SK-N-SH (cell line): ENCODE results near the gene ADRM1. TPM values are rescaled to one million over a fixed set of nuclear protein-coding genes. Genes with fewer than 3 reads are reported as not detected.

ENCODE experiments used
- CTCF ChIA-PET: fragments of 300-600, 350-600 bp; formaldehyde crosslinking; extraction: SDS; loops from one replicate; lab custom pipeline; 2021; lab: Yijun Ruan, JAX
- POLR2A ChIA-PET: fragments of 350-600 bp; sonication (Branson Sonifier 250); formaldehyde crosslinking; extraction: SDS; loops from one replicate; lab custom pipeline; 2020; ENCODE audit warnings: antibody characterized with exemption, inconsistent platforms; lab: Yijun Ruan, JAX
- DNase-seq: peaks from one replicate; pipeline ENCODE4 v3.0.0; 2012
- H2AFZ ChIP-seq: fragments of 200-600 bp; sonication (generic); 2 replicates; pipeline ENCODE4 v1.8.1; 2016; ENCODE audit warnings: antibody characterized with exemption, mild to moderate bottlenecking, low read depth
- H3F3A ChIP-seq: fragments of 200-600 bp; sonication (generic); replicated peaks from 2 replicates; pipeline ENCODE3; 2016; ENCODE audit warnings: antibody characterized with exemption, mild to moderate bottlenecking; ENCODE audit not compliant: insufficient read depth
- H3K27ac ChIP-seq, 2 experiments: fragments of 200-500 bp in 1 of 2; fragments of 200-600 bp in 1 of 2; sonication (Bioruptor generic) in 1 of 2; sonication (generic), shearing (Covaris generic) in 1 of 2; 2 replicates each; pipeline versions ENCODE4 v1.5.1 to v1.6.1; 2014 to 2016; ENCODE audit warnings: low read depth in 2 of 2, inconsistent platforms in 1 of 2, low read length in 1 of 2, mild to moderate bottlenecking in 1 of 2, mixed read lengths in 1 of 2
- H3K27me3 ChIP-seq: fragments of 200-600 bp; sonication (generic), shearing (Covaris generic); 2 replicates; pipeline ENCODE4 v1.6.1; 2016; ENCODE audit warnings: mixed run types; ENCODE audit not compliant: insufficient read depth
- H3K36me3 ChIP-seq, 2 experiments: fragments of 200-500 bp in 1 of 2; fragments of 200-600 bp in 1 of 2; sonication (Bioruptor generic) in 1 of 2; sonication (generic) in 1 of 2; replicated peaks in 1 of 2; 2 replicates each; pipeline versions ENCODE3 to v1.5.1; 2014 to 2016; ENCODE audit warnings: low read length in 1 of 2, mild to moderate bottlenecking in 1 of 2; ENCODE audit not compliant: insufficient read depth in 2 of 2, control insufficient read depth in 1 of 2
- H3K4me1 ChIP-seq, 2 experiments: fragments of 200-500 bp in 1 of 2; fragments of 200-600 bp in 1 of 2; sonication (Bioruptor generic) in 1 of 2; sonication (generic), shearing (Covaris generic) in 1 of 2; 2 replicates each; pipeline versions ENCODE4 v1.5.1 to v1.6.1; 2014 to 2016; ENCODE audit warnings: low read depth in 1 of 2, low read length in 1 of 2, mixed run types in 1 of 2; ENCODE audit not compliant: insufficient read depth in 2 of 2, control insufficient read depth in 1 of 2
- H3K4me2 ChIP-seq: fragments of 200-600 bp; sonication (generic), shearing (Covaris generic); 2 replicates; pipeline ENCODE4 v1.6.1; 2017; ENCODE audit warnings: mixed run types
- H3K4me3 ChIP-seq, 2 experiments: fragments of 200-500 bp in 1 of 2; fragments of 200-600 bp in 1 of 2; sonication (Bioruptor generic) in 1 of 2; sonication (generic), shearing (Covaris generic) in 1 of 2; 2 replicates each; pipeline versions ENCODE4 v1.5.1 to v1.8.1; 2014 to 2016; ENCODE audit warnings: low read depth in 2 of 2, inconsistent platforms in 1 of 2, low read length in 1 of 2, mild to moderate bottlenecking in 1 of 2, mixed read lengths in 1 of 2, moderate library complexity in 1 of 2
- H3K79me2 ChIP-seq: fragments of 200-600 bp; sonication (generic); 2 replicates; pipeline ENCODE4 v1.8.1; 2017; ENCODE audit warnings: mild to moderate bottlenecking; ENCODE audit not compliant: insufficient read depth
- H3K9ac ChIP-seq: fragments of 200-600 bp; sonication (generic); 2 replicates; pipeline ENCODE4 v1.6.1; 2017; ENCODE audit warnings: mixed run types
- H3K9me2 ChIP-seq: fragments of 200-600 bp; sonication (generic); 2 replicates; pipeline ENCODE4 v1.6.1; 2017; ENCODE audit warnings: mixed run types
- H3K9me3 ChIP-seq: fragments of 200-600 bp; sonication (generic); 2 replicates; pipeline ENCODE4 v1.6.1; 2017; ENCODE audit warnings: mixed run types, mild to moderate bottlenecking, moderate library complexity
- H4K20me1 ChIP-seq: fragments of 200-600 bp; sonication (generic); 2 replicates; pipeline ENCODE4 v1.6.1; 2017; ENCODE audit warnings: mild to moderate bottlenecking, mixed run types; ENCODE audit not compliant: insufficient read depth
- CTCF ChIP-seq: fragments of 200-600 bp; sonication (generic); IDR thresholded peaks from 2 replicates; pipeline ENCODE4 v1.6.1; 2017; ENCODE audit warnings: antibody characterized with exemption, mild to moderate bottlenecking, moderate library complexity
- EP300 ChIP-seq, 2 experiments: IDR thresholded peaks; 2 replicates each; pipeline versions ENCODE4 v1.4.0 to v1.6.1; 2012; ENCODE audit warnings: borderline replicate concordance in 1 of 2, low read depth in 1 of 2, low read length in 1 of 2
- EZH2phosphoT487 ChIP-seq: fragments of 200-600 bp; sonication (generic); IDR thresholded peaks from 2 replicates; pipeline ENCODE4 v1.6.1; 2017; ENCODE audit warnings: low read depth, mixed run types, mild to moderate bottlenecking, antibody characterized with exemption, moderate library complexity, borderline replicate concordance
- FOSL2 ChIP-seq: IDR thresholded peaks from 2 replicates; pipeline ENCODE4 v1.4.0; 2012; ENCODE audit warnings: low read depth, mild to moderate bottlenecking, moderate library complexity, borderline replicate concordance
- FOXJ3 ChIP-seq: sonication (generic); formaldehyde crosslinking; IDR thresholded peaks from 2 replicates; pipeline ENCODE4 v1.5.1; 2020; ENCODE audit warnings: mild to moderate bottlenecking, missing genetic modification reagents
- FOXM1 ChIP-seq: IDR thresholded peaks from 2 replicates; pipeline ENCODE4 v1.4.0; 2012; ENCODE audit warnings: low read depth, mild to moderate bottlenecking
- IRF3 ChIP-seq: fragments of 150-350 bp; IDR thresholded peaks from 2 replicates; pipeline ENCODE4 v1.6.1; 2016; ENCODE audit warnings: mild to moderate bottlenecking, low read depth, low read length
- JUND ChIP-seq: IDR thresholded peaks from 2 replicates; pipeline ENCODE4 v1.4.0; 2012
- MAX ChIP-seq: IDR thresholded peaks from 2 replicates; pipeline ENCODE4 v1.4.0; 2012; ENCODE audit warnings: low read depth
- MEF2A ChIP-seq: IDR thresholded peaks from 2 replicates; pipeline ENCODE4 v1.4.0; 2012; ENCODE audit warnings: low read depth, borderline replicate concordance
- MXI1 ChIP-seq: IDR thresholded peaks from 2 replicates; pipeline ENCODE4 v1.6.1; 2012; ENCODE audit warnings: mild to moderate bottlenecking, low read depth, low read length, improper control_type of control experiment
- NRF1 ChIP-seq: IDR thresholded peaks from 2 replicates; pipeline ENCODE4 v1.6.1; 2012; ENCODE audit warnings: low read depth, mild to moderate bottlenecking, low read length
- POLR2AphosphoS5 ChIP-seq: IDR thresholded peaks from 2 replicates; pipeline ENCODE4 v1.6.1; 2012; ENCODE audit warnings: low read depth, low read length
- RAD21 ChIP-seq: IDR thresholded peaks from 2 replicates; pipeline ENCODE4 v1.6.1; 2012; ENCODE audit warnings: mild to moderate bottlenecking, low read length
- RCOR1 ChIP-seq: fragments of 150-350 bp; IDR thresholded peaks from 2 replicates; pipeline ENCODE4 v1.6.1; 2017; ENCODE audit warnings: antibody characterized with exemption, low read length
- RFX5 ChIP-seq: IDR thresholded peaks from 2 replicates; pipeline ENCODE4 v1.6.1; 2012; ENCODE audit warnings: mild to moderate bottlenecking, improper control_type of control experiment, low read length
- SMC3 ChIP-seq: IDR thresholded peaks from 2 replicates; pipeline ENCODE4 v1.6.1; 2012; ENCODE audit warnings: low read depth, low read length, improper control_type of control experiment
- TCF12 ChIP-seq: IDR thresholded peaks from 2 replicates; pipeline ENCODE4 v1.4.0; 2012
- YY1 ChIP-seq: IDR thresholded peaks from 2 replicates; pipeline ENCODE4 v1.4.0; 2012; ENCODE audit warnings: low read depth, mild to moderate bottlenecking
- ZBTB33 ChIP-seq: IDR thresholded peaks from 2 replicates; pipeline ENCODE4 v1.4.0; 2012; ENCODE audit warnings: low read depth, borderline replicate concordance
- WGBS: methylation state at CpG from one replicate; pipeline ENCODE4 v1.1.6; 2017; ENCODE audit warnings: low lambda C conversion rate; 5-methylcytosine and 5-hydroxymethylcytosine counted together
- polyA plus RNA-seq, 3 experiments: library from polyadenylated mRNA; depleted of rRNA; stranded (reverse); fragments of >200 nt; gene quantifications; 2 replicates each; pipeline ENCODE4 v1.2.3, GENCODE V29; 2012

The ADRM1 gene
- polyA plus RNA-seq, 1 of the 3 experiments (the other 2 are of a cell fraction): 142 TPM

GRCh38 chr20:62334881-62335280 lies 32.1 kb downstream of the ADRM1 start:
- Histone ChIP-seq H3K27me3 (no peaks in the 10 kb centered on the region), H3F3A (no peaks in the 10 kb centered on the region), H3K4me3 (no peak overlapping the region), H2AFZ (no peak overlapping the region), H3K79me2 (no peaks in the 10 kb centered on the region), H3K27ac (no peak overlapping the region), H3K4me1 (no peaks in the 10 kb centered on the region), H3K36me3 (peaks cover 0 to 54% of the 10 kb centered on the region in 2 experiments), H3K9me3 (no peaks in the 10 kb centered on the region), H3K9me2 (no peaks in the 10 kb centered on the region), H3K9ac (no peak overlapping the region), H3K4me2 (no peak overlapping the region), H4K20me1 (no peaks in the 10 kb centered on the region)
- no peak for TF ChIP-seq IRF3
- TF ChIP-seq FOXM1: no peak
- no peak for TF ChIP-seq TCF12
- no peak for TF ChIP-seq ZBTB33
- TF ChIP-seq CTCF: no peak
- TF ChIP-seq NRF1: no peak
- TF ChIP-seq JUND: no peak
- no peak for TF ChIP-seq MXI1
- no peak for TF ChIP-seq SMC3
- TF ChIP-seq MAX: no peak
- TF ChIP-seq FOXJ3 (CRISPR knock-in tag): no peak
- TF ChIP-seq EZH2phosphoT487: no peak
- TF ChIP-seq RFX5: no peak
- TF ChIP-seq RCOR1: no peak
- no peak for TF ChIP-seq YY1
- no peak for TF ChIP-seq FOSL2
- TF ChIP-seq EP300 (IDR thresholded peaks at IDR 0.05; ENCODE audit: borderline replicate concordance in 1 of 2, low read depth in 1 of 2, low read length in 1 of 2): no peak
- TF ChIP-seq POLR2AphosphoS5: no peak
- TF ChIP-seq RAD21: no peak
- TF ChIP-seq MEF2A: no peak
- 93% methylated on average over 8 of the region's 13 CpGs for WGBS
- ChIA-PET CTCF (interaction anchor here (0.6 to 1.9 kb wide), 2 partner anchors 48 to 55 kb away, joined by 3 to 7 read pairs; no protein-coding TSS in a partner anchor), POLR2A (no interaction called here)
- DNase-seq: no peak
